NCI-H774 (cell line): ENCODE data around the gene MTG2.

Experiments used
- DNase-seq: peaks from one replicate; lab custom pipeline; 2025; lab: John Stamatoyannopoulos, UW

The MTG2 gene

GRCh38 chr20:62203378-62204030, 20.7 kb downstream of the MTG2 start:
- no peak for DNase-seq

GRCh38 chr20:62205618-62206387, 23.0 kb downstream of the MTG2 start:
- DNase-seq = no peak

GRCh38 chr20:62206388-62206775, 23.6 kb downstream of the MTG2 start:
- no peak for DNase-seq

- DNase-seq = no peak
Observed at GRCh38 chr20:62208061-62208794, 25.4 kb downstream of the MTG2 start.

GRCh38 chr20:62208795-62209755, 26.2 kb downstream of the MTG2 start:
- no peak for DNase-seq

GRCh38 chr20:62209850-62210495, 27.1 kb downstream of the MTG2 start:
- DNase-seq = no peak

GRCh38 chr20:62210496-62210855, 27.6 kb downstream of the MTG2 start:
- peak; percentile 78 for DNase-seq

- DNase-seq = no peak
Observed at GRCh38 chr20:62211216-62211615, 28.4 kb downstream of the MTG2 start.

- no peak for DNase-seq
Observed at GRCh38 chr20:62211769-62212288, 29.0 kb downstream of the MTG2 start.

- no peak for DNase-seq
Observed at GRCh38 chr20:62212299-62212698, 29.5 kb downstream of the MTG2 start.

- no peak for DNase-seq
Observed at GRCh38 chr20:62214067-62214466, 31.2 kb downstream of the MTG2 start.

- no peak for DNase-seq
Observed at GRCh38 chr20:62215020-62215990, 32.5 kb downstream of the MTG2 start.

GRCh38 chr20:62215991-62216635, 33.3 kb downstream of the MTG2 start:
- DNase-seq = no peak

- no peak for DNase-seq
Observed at GRCh38 chr20:62216636-62217566, 34.1 kb downstream of the MTG2 start.

GRCh38 chr20:62217913-62218773, 35.3 kb downstream of the MTG2 start:
- DNase-seq = no peak

- no peak for DNase-seq
Observed at GRCh38 chr20:62219101-62219991, 36.5 kb downstream of the MTG2 start.
